ENCODE measurements around the gene ESRRG. TPM values are rescaled to one million over a fixed set of nuclear protein-coding genes. Genes with fewer than 3 reads are reported as not detected.

Gene ESRRG
- total RNA-seq, 1 experiment from 2014 or later = 0.44 TPM

DNA sequence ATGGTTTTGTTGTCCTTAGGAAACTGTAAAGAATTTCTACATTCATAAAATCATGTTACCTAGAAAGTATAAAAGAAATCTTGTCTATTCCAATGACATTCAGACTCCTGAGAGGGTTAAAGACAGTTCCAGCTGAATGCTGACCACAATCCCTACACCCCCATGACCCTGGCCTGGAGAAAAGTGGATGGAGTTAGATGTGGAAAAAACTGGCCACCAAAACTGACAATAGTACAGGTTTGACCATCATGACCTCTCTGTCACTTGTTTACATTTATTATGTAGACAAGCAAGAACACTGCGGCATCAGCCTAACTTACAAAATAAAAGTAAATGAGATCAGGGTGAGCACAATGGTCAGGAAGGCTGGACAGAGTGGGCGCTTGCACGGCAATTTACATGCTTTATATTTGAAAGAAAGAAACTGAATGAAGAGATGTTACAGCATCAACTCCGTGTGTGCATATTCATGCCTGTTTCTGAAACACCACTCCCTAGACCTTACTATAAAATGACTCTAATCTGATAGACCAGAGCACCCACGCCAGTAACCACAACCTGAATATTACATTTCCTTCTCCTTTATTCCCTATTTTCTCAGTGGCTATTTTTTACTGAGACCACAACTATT lies 116.0 kb downstream of the ESRRG start:
- H3K27ac Mint-ChIP-seq = no peak overlapping the region

More for the DNA sequence above, 116.0 kb downstream of the ESRRG start:
- Histone ChIP-seq H2AFZ (ENCODE audit: low read length) (no peak overlapping the region), H3K4me2 (ENCODE audit: insufficient read depth, insufficient read length, low read length) (no peak overlapping the region), H3K18ac (ENCODE audit: insufficient read length, low read depth, low read length) (no peak overlapping the region), H2AK5ac (ENCODE audit: insufficient read length, low read length) (no peak overlapping the region), H4K5ac (ENCODE audit: insufficient read length, low read depth, low read length) (no peak overlapping the region), H2BK20ac (ENCODE audit: low read depth, low read length, poor library complexity, severe bottlenecking) (no peak overlapping the region), H3T11ph (ENCODE audit: low read length) (no peak overlapping the region), H2BK5ac (ENCODE audit: insufficient read length, low read length) (no peak overlapping the region), H4K91ac (ENCODE audit: insufficient read length, low read depth, low read length) (no peak overlapping the region), H2BK120ac (ENCODE audit: low read depth, low read length, poor library complexity, severe bottlenecking) (no peak overlapping the region), H3K23ac (ENCODE audit: insufficient read length, low read depth, low read length) (no peak overlapping the region), H2BK12ac (ENCODE audit: insufficient read length, low read depth, low read length) (no peak overlapping the region), H3K23me2 (ENCODE audit: insufficient read length, low read depth, low read length, poor library complexity, severe bottlenecking) (no peaks in the 10 kb centered on the region), H3K14ac (ENCODE audit: insufficient read depth, low read length) (no peak overlapping the region), H3K79me2 (ENCODE audit: insufficient read depth, low read length) (no peaks in the 10 kb centered on the region), H3K9ac (ENCODE audit: extremely low read depth, insufficient read length, low read length) (no peak overlapping the region), H3K27ac (ENCODE audit: insufficient read length, low read depth, low read length) (no peak overlapping the region), H3K4me1 (ENCODE audit: insufficient read depth, low read length) (no peaks in the 10 kb centered on the region), H4K8ac (replicated peaks; ENCODE audit: insufficient read length, low read depth, low read length) (no peak overlapping the region), H3K9me3 (ENCODE audit: control insufficient read depth, low read depth, low read length) (no peaks in the 10 kb centered on the region), H4K20me1 (ENCODE audit: control insufficient read depth, insufficient read depth, insufficient read length) (no peaks in the 10 kb centered on the region), H3K27me3 (ENCODE audit: insufficient read depth, low read length) (no peaks in the 10 kb centered on the region), H3K4ac (ENCODE audit: low read depth, low read length) (no peak overlapping the region), H3K79me1 (ENCODE audit: insufficient read depth, low read depth, low read length, poor library complexity, severe bottlenecking) (no peaks in the 10 kb centered on the region), H2BK15ac (ENCODE audit: low read depth, low read length) (no peak overlapping the region), H3K56ac (ENCODE audit: insufficient read length, low read depth, low read length) (no peak overlapping the region)
- Mint-ChIP-seq H3K9me3 (no peaks in the 10 kb centered on the region), H3K4me3 (no peak overlapping the region), H3K27me3 (ENCODE audit: low read depth) (peaks cover 4% of the 10 kb centered on the region), H3K36me3 (ENCODE audit: insufficient read depth in 1 of 3, low read depth in 3 of 3) (no peaks in the 10 kb centered on the region), H3K4me1 (0 out of 4 replicates have a peak, but pooled peaks cover 0 to 4% of the 10 kb centered on the region in 2 experiments)
- no peak for DNase-seq
- no CpG with 5 or more reads among the region's 5 CpGs for WGBS (ENCODE audit: extremely low coverage, insufficient read length, low lambda C conversion rate)
- TF ChIP-seq, protein P1, sequence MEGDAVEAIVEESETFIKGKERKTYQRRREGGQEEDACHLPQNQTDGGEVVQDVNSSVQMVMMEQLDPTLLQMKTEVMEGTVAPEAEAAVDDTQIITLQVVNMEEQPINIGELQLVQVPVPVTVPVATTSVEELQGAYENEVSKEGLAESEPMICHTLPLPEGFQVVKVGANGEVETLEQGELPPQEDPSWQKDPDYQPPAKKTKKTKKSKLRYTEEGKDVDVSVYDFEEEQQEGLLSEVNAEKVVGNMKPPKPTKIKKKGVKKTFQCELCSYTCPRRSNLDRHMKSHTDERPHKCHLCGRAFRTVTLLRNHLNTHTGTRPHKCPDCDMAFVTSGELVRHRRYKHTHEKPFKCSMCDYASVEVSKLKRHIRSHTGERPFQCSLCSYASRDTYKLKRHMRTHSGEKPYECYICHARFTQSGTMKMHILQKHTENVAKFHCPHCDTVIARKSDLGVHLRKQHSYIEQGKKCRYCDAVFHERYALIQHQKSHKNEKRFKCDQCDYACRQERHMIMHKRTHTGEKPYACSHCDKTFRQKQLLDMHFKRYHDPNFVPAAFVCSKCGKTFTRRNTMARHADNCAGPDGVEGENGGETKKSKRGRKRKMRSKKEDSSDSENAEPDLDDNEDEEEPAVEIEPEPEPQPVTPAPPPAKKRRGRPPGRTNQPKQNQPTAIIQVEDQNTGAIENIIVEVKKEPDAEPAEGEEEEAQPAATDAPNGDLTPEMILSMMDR (conservative IDR thresholded peaks at IDR 0.05) = no peak

Data from H9 (cell line).